MM.1S (cell line): ENCODE results near the gene GPAT2.

ENCODE experiments used
- EZH2 ChIP-seq: fragments of 300-600 bp; sonication (generic); optimal IDR thresholded peaks from 2 replicates; pipeline ENCODE3; 2017; ENCODE audit warnings: low read depth, mild to moderate bottlenecking, antibody characterized with exemption, low read length, mixed read lengths
- EZH2phosphoT487 ChIP-seq: fragments of 300-600 bp; sonication (generic); IDR thresholded peaks from 2 replicates; pipeline ENCODE4 v1.6.1; 2018; ENCODE audit warnings: antibody characterized with exemption, low read length
- TF ChIP-seq, protein P1 (sequence below): fragments of 300-600 bp; sonication (generic); IDR thresholded peaks from 2 replicates; pipeline ENCODE4 v1.5.1; 2016; ENCODE audit warnings: antibody characterized with exemption, low read length, mixed read lengths

DNA sequence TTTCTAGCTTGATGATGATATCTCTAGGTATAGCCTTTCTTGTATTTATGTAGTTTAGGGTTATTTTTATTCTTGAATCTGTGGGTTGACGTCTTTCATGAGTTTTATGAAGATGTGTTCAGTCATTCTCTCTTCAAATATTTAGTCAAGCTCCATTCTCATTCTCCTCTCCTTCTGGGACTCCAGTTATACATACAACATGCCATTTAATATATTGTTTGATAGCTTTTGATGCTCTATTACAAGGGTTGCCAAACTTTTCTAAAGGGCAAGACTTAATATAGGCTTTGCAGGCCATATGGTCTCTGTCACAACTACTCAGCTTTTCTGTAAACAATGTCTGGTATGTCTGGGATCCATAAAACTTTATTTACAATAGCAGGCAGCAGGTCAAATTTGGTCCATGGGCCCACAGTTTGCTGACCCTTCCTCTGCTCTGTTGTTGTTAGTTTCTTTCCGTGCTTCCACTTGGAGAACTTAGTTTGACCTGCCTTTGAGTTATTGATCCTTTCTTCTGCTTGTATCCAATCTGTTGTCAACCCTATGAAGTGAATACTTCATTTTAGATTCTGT is 40.6 kb upstream of the GPAT2 start:
- TF ChIP-seq, protein P1, sequence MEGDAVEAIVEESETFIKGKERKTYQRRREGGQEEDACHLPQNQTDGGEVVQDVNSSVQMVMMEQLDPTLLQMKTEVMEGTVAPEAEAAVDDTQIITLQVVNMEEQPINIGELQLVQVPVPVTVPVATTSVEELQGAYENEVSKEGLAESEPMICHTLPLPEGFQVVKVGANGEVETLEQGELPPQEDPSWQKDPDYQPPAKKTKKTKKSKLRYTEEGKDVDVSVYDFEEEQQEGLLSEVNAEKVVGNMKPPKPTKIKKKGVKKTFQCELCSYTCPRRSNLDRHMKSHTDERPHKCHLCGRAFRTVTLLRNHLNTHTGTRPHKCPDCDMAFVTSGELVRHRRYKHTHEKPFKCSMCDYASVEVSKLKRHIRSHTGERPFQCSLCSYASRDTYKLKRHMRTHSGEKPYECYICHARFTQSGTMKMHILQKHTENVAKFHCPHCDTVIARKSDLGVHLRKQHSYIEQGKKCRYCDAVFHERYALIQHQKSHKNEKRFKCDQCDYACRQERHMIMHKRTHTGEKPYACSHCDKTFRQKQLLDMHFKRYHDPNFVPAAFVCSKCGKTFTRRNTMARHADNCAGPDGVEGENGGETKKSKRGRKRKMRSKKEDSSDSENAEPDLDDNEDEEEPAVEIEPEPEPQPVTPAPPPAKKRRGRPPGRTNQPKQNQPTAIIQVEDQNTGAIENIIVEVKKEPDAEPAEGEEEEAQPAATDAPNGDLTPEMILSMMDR = no peak
- TF ChIP-seq EZH2 = no peak
- TF ChIP-seq EZH2phosphoT487 = no peak
